Stimulated activated CD4-positive, alpha-beta T cell treated with anti-CD3 and anti-CD28 coated beads, Interleukin-12 subunit alpha, Interleukin-12 subunit beta, amount 100 ng/mL, for 24 hours (primary cell): ENCODE measurements around the gene TNFRSF9.
"Not testable (repeated sequence)": the region's sequence is repeated elsewhere in the genome, so short reads cannot be mapped to it uniquely, and the experiment has no call there.

Source experiments
- DNase-seq, 2 experiments: peaks; one replicate each; pipeline ENCODE4 v3.0.0-alpha.2; 2020; ENCODE audit warnings: low read depth in 2 of 2

The TNFRSF9 gene

GRCh38 chr1:7961216-7962013 is 20.8 kb upstream of the TNFRSF9 start, which contains the start of gene PARK7:
Gene PARK7 (plus strand): TSS chr1:7961711. CDS start chr1:7962786, 1,075 bp downstream.
- peak; percentile 99 to 100 for DNase-seq

- no peak for DNase-seq
Measured at GRCh38 chr1:7960867-7961215, 20.2 kb upstream of the TNFRSF9 start.

GRCh38 chr1:7960165-7960564 is 19.5 kb upstream of the TNFRSF9 start:
- no peak for DNase-seq

GRCh38 chr1:7956218-7957032 is 15.8 kb upstream of the TNFRSF9 start:
- no peak for DNase-seq

GRCh38 chr1:7954683-7955082 is 14.0 kb upstream of the TNFRSF9 start:
- no peak for DNase-seq

GRCh38 chr1:7953850-7954609 is 13.4 kb upstream of the TNFRSF9 start:
- DNase-seq: peak; percentile 72 to 86

DNA sequence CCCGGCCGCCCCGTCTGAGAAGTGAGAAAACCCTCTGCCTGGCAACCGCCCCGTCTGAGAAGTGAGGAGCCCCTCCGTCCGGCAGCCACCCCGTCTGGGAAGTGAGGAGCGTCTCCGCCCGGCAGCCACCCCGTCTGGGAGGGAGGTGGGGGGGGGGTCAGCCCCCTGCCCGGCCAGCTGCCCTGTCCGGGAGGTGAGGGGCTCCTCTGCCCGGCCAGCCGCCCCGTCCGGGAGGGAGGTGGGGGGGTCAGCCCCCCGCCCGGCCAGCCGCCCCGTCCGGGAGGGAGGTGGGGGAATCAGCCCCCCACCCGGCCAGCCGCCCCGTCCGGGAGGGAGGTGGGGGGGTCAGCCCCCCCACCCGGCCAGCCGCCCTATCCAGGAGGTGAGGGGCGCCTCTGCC is 12.2 kb upstream of the TNFRSF9 start:
- not testable (repeated sequence) for DNase-seq

DNA sequence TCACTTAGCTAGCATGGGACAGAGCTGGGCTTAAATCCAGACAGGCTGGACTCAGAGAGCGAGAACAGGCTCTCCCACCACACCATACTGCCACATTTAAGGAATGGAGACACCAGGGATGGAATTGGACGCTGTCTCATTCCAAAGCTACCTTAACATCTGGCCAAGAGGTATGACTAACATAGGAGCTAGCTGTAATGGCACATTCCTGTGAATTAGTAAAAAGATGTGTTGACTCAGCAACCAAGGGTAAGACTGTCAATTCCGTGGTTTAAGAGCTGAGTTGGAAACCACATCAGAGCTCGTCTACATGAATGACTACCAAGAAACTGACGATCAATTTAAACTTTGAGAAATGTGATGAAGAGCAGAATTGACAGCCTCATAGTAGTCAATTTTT is 8.3 kb upstream of the TNFRSF9 start:
- DNase-seq: no peak

DNA sequence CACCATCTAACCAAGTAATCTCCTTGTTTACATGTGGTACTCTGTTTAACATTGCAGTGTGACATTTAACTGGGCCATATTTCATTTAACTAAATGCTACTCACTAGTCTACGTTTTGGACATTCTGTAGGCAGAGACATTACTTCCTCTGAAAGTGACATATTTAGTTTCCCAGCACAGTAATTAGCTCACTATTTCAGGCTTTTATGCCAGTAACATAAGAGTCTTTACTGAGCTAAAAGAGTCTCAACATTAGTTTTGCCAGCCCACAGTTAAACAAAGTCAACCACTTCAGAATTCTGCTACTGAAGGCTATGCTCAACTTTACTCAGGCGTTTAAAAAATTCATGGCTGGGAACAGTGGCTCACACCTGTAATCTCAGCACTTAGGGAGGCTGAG is 2.6 kb upstream of the TNFRSF9 start:
- DNase-seq: no peak

- no peak for DNase-seq
Measured at GRCh38 chr1:7942214-7942921, 1.7 kb upstream of the TNFRSF9 start.

DNA sequence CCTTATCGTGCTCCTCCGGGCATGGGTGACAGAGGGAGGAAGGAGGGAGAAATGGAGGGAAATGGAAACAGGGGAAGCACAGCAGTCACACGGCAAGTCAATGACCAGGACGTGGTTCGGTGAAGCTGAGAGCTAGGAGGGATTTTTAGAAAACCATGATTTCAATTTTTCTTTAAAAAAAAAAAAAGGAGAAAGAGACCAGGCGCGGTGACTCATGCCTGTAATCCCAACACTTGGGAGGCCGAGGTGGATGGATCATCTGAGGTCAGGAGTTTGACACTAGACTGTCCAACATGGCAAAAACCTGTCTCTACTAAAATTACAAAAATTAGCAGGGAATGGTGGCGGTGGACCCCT is 776 bp upstream of the TNFRSF9 start:
- no peak for DNase-seq

- no peak for DNase-seq
Measured at GRCh38 chr1:7940034-7940433, 605 bp downstream of the TNFRSF9 start.

DNA sequence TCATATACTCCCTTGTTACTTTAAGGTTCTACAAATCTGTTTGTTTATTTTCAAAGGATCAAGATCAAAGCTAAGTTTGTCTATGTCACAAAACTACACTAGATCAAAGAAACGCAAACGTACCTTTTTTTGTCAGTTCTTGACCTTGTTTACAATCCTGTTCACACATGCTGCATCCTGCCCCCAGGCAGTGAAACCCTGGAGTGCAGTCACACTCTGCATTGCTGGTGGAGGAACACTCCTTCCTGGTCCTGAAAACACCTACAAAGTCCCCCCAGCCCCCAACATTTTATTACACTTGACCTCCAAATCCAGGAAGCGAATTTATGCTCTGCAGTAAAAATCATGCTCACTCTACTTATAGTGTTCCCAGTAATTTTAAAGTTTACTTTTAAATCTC is 2.6 kb downstream of the TNFRSF9 start:
- DNase-seq: no peak

DNA sequence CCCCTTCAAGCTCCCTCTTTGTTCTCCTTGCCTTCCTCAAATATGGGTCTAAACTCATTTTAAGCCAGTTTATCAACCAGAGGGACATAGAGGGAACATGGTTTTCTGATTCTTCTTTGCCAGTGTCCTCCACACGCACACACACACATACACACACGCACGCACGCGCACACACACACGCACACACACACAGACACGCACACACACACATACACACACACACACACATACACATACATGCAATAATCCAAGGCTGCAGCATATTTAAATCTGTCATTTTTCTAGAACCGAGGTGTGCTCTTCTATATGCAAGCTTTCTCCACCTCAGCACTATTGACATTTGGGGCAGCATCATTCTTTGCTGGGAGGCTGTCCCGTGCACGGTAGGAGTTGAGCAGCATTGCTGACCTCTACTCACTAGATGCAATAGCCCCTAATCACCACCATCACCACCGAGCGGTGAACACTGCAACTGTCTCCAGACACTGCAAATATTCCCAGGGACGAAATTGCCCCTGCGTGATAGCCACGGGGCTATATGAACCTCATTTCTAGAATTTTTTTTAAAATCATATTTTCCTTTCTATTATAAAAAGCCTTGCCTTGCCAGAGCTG is 8.0 kb downstream of the TNFRSF9 start:
- no peak for DNase-seq

DNA sequence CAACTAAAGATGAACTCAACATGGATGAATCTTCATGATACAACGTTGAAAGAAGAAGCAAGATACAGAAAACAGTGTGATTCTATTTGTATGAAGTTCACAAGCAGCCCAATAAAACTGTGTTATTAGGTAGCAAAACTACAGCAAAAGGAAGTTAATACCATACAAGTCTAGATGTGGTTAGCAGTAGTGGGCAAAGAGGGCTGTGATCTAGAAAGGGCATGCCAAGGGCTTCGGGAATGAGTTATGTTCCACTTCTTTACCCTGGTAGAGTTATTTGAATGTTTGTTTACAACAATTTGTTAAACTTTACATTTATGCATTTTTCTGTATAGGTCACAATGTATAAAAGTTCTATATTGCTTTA is 9.2 kb downstream of the TNFRSF9 start:
- no peak for DNase-seq

DNA sequence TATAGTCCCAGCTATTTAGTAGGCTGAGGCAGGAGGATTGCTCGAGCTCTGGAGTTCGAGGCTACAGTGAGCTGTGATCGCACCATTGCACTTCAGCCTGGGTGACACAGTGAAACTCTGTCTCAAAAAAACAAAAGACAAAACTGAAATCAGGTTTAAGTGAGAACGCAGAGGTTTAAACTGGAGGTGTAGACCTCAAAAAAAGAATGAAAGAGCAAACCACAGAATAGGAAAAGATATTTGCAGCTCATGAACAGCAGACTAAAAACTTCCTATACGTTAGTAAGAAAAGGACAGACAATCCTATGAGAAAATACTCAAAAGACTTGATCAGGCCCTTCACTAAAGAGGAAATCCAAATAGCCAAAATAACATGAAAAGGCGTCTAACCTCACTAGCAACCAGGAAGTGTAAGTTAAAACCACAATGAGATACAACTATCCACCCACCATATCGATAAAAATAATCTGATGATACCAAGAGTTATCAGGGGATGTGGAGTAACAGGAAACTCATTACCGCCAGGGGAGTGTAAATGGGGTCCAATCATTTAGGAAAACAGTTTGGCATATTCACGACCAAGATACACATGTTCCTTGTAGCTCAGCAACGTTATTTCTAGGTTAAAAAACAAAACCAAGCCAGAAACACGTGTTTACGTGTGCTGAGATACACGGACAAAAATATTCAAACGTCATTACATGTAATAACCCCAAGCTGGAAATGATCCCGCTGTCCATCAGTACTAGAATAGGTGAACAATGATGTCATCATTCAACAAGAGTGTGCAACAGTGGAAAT is 9.8 kb downstream of the TNFRSF9 start:
- DNase-seq: peak in 1 of 2 experiments; percentile 27

- no peak for DNase-seq
Measured at GRCh38 chr1:7929637-7930036, 11.0 kb downstream of the TNFRSF9 start.

DNA sequence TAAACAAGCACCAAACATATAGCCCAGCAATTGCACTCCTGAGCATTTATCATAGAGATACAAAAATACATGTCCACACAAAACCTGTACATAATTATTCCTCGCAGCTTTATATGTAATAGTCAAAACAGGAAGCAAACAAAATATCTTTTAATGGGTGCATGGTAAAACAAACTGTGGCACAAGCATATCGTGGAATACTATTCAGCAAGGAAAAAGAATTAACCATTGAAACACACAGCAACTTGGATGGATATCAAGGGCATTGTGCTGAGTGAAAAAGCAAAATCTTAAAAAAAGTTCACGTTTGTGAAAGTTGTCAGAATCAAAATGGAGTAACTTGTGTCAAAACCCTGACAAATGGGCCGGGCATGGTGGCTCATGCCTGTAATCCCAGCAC is 12.4 kb downstream of the TNFRSF9 start:
- no peak for DNase-seq

- DNase-seq: not testable (repeated sequence)
Measured at GRCh38 chr1:7927061-7927460, 13.6 kb downstream of the TNFRSF9 start.

GRCh38 chr1:7922301-7922700 is 18.3 kb downstream of the TNFRSF9 start:
- DNase-seq: no peak

GRCh38 chr1:7921796-7922195 is 18.8 kb downstream of the TNFRSF9 start:
- no peak for DNase-seq
